ENCODE measurements around the gene NR5A1. TPM values are rescaled to one million over a fixed set of nuclear protein-coding genes. Genes with fewer than 3 reads are reported as not detected.

The NR5A1 gene
- total RNA-seq, 1 experiment from 2014 or later: not detected

GRCh38 chr9:124440786-124441185 lies 66.4 kb downstream of the NR5A1 start:
- DNase-seq (ENCODE audit: low read depth): no peak

- no peak for DNase-seq (ENCODE audit: low read depth)
Observed at GRCh38 chr9:124439686-124440243, 67.4 kb downstream of the NR5A1 start.

GRCh38 chr9:124439086-124439485 lies 68.1 kb downstream of the NR5A1 start:
- no peak for DNase-seq (ENCODE audit: low read depth)

DNA sequence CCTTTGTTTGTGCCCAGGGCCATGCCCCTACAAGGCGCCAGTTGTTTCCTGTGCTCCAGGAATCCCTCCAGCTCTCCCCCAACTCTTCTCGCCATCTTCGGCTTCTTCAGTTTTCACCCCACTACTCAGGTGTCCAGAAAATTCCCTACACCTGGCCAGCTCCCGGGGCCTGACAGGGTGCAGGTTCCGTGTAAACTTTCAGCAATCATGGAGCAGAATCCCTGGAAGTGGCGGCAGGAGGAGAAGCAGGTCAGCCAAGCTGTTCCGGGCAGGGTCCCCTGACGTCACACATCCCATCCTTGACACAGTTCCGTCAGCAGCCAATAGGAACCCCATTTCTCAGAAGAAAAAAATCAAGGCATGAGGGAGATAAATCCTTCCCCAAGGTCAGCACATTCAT lies 69.1 kb downstream of the NR5A1 start:
- no peak for DNase-seq (ENCODE audit: low read depth)

DNA sequence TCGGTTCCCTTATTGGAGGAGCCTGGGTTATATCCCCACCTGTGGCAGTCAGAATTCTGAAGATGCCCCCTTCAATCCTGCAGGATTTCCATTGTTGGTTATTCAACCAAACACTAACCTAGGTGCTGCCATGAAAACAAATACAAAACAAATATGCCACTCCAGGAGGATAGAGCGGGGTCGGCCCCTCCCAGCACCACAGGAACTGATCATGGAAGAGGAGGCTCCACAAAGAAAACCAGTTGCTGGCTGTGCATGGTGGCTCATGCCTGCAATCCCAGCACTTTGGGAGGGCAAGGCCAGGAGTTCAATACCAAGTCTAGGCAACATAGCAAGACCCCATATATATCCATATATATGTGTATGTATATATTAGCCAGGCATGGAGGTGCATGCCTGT lies 70.1 kb downstream of the NR5A1 start:
- no peak for DNase-seq (ENCODE audit: low read depth)

DNA sequence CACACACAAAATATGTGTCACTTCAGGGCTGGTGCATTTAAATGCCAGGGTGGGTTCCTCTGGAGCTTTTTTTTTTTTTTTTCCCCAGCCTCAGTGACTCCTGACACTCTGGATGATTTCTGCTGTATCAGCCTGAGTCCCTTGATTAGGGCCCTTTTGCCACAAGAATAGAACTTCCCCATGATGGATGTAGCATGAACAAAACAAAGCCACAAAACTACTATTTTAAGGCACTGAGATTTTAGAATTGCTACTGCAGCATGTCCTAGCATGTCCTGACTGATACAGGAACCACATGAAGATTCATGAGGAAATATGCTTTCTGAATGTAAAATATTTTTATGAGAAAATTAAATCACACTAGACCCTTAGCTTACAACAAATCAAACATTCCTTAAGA lies 70.9 kb downstream of the NR5A1 start:
- no peak for DNase-seq (ENCODE audit: low read depth)

Other genes with a start within 250 kb of the NR5A1 start
- 23.9 and 27.5 TPM in 2 replicates for gene NEK6, start 249.4 kb downstream of the NR5A1 start, total RNA-seq (2014; rRNA removed; shearing (Covaris generic))
- gene PSMB7, start 92.0 kb downstream of the NR5A1 start, total RNA-seq (2014; rRNA removed; shearing (Covaris generic)): 259 and 268 TPM in 2 replicates
- gene ADGRD2, start 56.9 kb downstream of the NR5A1 start, total RNA-seq (2014; rRNA removed; shearing (Covaris generic)): not detected in 2 replicates